Anterior cingulate cortex (tissue), 58 donors: Measurements from ENCODE around the gene FNDC3B.

Experiments
- DNase-seq, 58 donors: peaks; one replicate each; lab custom pipeline; 2025; lab: John Stamatoyannopoulos, UW

FNDC3B gene

DNA sequence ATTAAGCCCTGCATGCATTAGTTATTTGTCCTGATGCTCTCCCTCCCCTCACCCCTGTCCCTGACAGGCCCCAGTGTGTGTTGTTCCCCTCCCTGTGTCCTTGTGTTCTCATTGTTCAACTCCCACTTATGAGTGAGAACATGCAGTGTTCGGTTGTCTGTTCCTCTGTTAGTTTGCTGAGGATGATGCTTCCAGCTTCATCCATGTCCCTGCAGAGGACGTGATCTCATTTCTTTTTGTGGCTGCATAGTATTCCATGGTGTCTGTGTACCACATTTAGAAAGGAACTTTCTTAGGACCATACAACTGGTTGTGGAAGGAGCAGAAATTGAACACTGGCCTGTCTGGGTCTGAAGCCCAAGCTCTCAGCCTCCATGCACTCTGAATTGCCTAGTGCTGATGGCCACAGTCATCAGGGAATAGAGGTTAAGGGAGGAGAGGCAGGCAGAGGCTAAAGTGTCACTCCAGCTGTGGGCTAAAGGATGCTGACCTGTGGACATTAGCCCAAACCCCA, 138.5 kb downstream of the FNDC3B start:
- DNase-seq: no peak

DNA sequence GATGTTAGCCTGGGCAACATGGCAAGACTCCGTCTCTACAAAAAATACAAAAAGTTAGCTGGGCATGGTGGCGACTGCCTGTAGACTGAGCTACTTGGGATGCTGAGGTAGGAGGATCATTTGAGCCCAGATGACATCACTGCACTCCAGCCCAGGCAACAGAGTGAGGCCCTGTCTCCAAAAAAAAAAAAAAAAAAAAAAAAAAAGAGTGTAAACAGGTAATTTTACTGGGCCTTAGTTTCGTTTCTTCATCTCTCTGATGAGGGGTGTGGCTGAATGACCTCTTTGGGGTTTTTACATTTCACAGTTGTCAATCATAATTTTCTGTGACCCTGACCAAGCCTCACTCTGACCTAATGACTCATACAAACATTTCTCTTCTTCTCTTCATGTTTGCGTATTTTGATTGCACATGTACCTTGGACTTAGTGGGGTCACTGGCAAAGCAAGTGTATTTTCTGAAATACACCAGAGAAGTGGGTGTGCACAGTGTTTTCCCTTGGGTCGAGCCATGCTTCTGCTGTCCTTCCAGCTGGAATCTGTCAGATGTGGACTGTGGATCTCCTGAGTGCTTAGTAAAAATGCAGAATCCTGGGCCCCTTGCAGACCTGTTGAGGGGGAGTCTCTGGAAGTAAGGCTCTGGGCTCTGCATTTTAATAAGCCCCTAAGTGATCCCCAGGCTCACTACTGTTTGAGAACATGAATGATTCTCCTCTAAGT, 140.5 kb downstream of the FNDC3B start:
- DNase-seq: no peak

DNA sequence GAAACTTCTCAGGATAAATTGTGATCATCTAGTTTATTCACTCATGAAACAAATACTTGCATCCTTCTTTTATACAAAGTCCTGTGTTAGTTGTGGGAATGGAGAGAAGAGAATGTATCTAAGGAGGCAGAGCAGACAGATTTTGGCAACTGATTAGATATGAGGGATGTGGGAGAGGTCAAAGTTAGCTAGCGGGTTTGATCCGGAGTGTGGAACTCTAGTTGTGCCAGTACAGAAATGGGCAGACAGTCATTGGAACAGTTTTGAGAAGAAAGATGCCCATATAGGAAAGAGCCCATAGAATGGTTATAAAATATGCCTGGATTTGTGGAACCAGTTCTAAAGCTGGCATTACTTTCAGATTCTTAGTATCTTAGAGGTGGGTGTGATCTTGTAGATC, 141.1 kb downstream of the FNDC3B start:
- DNase-seq: no peak

DNA sequence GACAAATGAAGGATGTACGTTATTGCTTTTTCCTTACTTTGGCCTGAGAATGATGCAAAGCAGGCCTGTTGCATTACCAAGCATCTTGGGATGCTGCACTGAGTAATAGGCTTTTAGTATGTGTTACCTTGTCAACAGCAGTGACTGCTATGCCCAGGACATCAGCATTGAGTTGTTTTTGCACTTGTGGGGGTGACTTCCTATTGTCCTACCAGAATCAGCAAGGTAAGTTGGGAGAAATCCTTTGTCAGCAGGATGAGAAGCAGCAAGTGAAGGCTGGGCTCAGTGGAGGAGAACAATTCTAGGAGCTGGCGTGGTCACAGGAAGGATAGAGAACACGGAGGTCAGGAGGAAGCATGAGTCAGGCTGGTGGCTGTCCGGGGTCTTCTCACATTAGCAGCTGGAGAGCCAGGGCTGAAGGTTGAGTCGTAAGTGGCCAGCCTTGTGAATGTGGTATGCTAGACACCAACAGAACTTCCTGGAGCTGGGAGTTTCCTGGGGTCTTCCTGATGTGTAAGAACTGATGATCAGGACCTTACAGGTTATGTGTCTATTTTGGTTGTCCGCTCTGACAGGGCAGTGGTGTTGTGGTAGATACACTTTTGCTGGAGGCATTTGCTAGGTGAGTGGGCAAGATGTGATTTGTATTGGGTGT, 142.7 kb downstream of the FNDC3B start:
- no peak for DNase-seq

DNA sequence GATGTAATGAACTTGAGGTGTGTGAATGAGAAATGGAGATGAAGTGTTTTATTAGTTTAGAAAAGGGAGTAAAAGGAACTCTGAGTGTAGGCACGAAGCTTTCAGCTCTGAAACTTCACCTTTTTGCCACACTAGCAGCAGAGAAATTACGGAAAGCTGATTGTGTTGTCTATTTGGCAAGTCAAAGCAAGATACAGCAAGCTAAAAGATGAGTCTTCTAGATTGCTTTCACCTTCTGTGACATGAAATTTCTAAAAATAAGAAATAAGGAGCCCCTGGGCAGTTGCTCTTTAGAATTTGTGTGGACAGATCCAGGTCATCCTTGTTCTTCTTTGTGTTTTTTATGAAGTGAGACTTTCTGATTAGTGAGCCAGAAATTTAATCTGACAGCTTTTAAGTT, 143.4 kb downstream of the FNDC3B start:
- no peak for DNase-seq

DNA sequence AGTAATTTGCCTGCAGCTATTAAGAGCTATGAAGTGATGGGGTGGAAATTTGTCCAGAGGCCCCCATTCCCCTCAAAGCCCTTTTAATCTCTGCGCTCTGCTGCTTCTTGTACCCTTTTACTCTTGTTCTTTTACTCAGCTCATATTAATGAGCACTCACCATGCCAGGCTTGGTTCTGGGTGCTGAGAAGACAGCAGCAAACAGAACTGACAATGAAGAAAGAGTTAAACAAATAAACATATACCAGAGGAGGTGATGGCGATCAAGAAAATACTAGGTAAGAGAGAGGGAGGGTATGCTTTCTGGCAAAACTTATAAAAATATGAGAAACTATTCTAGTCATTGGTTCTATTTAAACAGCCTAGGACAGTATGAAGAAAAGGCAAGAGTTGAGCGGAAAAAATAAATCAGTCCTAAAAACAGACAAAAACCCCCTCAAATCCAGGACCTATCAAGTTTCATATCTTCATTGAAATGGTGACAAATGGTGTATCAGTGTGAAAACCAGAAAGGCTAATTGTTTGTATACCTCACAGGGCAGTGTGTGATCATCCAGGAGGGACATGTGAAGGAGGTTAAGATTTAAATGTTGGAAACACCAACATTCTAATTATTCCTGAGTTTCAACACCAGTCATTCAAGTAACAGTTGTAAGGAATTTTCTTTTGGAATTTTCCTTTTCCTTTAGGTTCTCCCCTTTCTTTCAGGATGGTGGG, 144.9 kb downstream of the FNDC3B start:
- DNase-seq: no peak

DNA sequence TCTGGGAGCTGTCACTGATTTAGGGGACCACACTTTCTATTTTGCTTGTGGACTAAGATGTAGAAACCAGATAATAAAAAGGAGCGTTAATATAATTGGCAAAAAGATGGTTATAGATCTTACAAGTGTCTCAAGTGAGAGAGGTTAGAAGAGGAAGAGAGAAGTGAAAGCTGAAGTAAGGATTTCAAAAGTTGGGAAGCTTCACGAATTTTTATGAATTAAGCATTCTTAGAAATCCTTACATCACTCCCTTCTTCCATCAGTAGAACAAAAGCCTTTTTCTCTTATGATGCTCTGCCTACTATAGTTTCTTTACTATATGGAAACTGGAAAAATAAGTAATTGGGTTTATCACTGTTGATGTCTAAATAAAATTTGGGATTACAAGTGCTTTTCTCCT, 146.5 kb downstream of the FNDC3B start:
- DNase-seq: no peak

DNA sequence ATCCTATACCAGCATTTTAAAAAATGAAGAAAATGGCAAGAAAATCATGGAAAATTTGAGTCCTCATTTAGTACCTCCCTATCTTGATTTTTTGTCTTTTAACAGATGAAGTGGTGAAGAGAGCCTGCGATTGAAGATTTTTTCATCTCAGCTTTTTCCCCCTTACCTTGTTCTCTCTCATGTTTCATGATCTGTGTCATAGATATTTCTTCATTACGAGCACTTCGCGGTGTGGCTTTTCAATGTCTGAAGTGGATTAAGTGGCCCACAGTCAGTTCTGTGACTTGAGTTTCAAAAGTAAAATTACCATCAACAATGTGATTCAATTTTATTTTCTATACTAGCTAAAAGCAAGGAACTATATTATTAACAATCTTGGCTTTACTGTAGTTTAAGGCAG, 147.2 kb downstream of the FNDC3B start:
- no peak for DNase-seq

DNA sequence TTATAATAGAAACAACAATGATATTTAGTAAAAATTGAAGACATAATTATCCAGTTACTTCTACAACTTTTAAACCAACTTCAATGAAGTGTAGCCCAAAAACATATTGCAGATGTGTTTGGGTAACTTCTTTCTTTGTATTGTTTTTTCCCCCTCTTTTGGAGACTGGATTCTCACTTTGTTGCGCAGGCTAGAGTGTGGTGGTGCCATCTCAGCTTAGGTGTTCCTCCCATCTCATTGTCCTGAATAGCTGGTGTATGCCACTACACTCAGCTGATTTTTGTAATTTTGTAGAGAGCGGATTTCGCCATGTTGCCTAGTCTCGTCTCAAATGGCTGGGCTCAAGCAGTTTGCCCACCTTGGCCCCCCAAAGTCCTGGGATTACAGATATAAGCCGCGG, 148.1 kb downstream of the FNDC3B start:
- DNase-seq: no peak

DNA sequence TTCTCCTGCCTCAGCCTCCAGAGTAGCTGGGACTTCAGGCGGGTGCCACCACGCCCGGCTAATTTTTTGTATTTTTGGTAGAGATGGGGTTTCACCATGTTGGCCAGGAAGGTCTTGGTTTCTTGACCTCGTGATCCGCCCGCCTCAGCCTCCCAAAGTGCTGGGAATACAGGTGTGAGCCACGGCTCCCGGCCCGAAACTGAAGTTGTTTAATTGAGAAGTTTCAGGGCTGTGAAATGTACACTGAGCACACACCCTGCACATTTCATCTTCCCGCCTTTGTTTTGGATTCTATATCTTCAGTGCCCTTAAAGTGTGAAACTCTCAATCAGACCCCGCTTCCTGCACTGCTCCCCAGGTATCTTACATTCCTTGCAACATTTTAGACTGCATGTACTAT, 149.1 kb downstream of the FNDC3B start:
- DNase-seq: no peak

DNA sequence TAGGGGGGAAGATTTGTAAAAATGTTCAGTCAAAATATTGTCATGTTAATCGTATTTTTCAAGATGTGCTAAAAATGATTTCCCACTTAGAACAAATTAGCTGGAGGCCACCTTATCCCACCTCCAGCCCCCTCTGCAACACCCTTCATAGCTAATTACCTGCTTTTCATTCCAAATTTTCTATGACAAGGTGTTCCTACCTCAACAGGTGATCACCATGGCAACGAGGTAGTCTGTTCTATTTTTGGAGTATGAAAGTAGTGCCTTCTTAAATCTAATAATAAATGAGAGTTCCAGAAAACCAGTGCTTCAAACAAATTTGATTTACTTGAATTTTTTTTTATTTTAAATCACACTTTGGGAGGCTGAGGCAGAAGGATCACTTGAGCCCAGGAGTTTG, 149.8 kb downstream of the FNDC3B start:
- no peak for DNase-seq

DNA sequence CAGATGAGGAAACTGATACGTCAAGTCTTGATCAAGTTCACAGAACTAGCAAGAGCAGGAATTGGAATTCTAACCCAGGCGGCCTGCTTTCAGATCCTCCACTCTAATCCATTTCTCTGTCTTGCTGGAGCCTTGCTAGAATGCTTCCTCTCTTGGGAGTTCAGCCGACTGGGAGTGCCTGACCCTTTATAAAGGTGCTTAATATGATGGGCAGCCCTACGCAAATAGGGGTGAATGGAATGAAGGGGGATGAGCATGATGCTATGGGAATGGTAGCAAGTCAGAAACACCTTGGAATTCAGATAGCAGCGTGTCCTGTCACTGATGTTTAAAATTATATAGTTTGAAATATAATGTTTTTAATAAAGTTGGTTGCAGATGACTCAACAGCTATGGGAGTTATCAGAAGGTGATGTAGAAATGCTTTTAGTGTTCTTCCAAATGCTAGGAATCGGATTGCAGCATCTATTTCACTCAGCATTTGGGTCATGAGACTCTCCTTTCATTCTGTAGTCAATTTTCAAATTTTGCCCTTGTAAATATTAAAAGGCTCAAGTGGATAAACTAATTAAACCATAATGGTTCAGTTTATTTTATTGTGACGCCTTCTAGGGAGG, 150.7 kb downstream of the FNDC3B start:
- no peak for DNase-seq

DNA sequence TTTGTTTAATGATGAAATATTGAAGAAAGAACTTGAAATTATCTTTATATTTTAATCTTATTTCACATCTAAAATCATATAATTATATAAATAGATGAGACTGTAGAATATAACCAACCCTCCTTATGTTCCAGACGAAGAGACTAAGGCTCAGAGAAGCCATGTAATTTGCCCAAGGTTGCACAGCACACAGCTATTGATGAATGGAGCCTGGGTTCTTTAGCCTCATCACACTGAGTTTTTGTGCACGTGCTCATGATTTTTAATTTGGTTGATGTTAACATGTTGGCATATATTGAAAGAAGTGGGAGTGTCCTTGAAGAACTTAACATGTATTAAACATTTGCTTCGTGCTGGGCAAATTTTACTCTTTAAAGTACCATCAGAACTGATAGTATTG, 151.6 kb downstream of the FNDC3B start:
- no peak for DNase-seq

DNA sequence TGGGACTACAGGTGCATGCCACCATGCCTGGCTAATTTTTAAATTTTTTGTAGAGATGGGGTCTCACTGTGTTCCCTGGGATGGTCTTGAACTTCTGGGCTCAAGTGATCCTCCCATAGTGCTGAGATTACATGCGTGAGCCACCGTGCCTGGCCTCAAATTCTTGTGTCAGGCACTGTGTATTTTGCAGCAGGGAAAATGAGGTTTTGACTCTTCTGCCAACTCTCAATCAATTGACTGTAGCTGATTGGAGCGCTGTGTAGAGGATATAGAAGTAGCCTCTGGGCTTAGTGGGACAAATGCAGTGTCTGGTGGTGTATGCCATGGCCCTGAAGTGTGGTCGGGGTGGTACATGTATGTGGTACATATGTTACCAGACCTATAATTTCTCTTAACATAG, 152.3 kb downstream of the FNDC3B start:
- no peak for DNase-seq

DNA sequence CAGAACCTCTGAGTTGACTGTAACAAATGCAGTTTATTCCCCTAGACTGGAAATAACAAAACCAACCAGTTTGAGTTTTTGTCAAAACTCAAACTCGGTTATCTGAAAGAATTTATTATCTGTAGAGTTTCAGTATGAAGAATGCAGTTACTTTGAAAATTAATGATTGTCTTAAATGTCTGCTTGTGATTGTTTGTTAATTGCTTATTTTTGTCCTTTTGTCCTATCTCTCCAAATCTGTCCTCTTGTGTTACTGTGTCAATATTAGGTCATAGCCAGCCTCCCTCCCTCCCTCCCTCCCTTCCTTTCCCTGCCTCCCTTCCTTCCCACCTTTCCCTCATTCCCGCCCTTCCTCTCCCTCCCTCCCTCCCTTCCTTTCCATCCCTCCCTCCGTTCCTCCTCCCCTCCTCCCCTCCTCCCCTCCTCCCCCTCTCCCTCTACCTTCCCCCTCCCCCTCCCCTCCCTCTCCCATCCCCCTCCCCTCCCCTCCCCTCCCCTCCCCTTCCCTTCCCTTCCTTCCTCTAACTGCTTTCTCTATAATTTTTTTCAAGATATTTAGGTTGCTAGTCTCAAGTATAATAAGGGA, 153.5 kb downstream of the FNDC3B start:
- DNase-seq: no peak

DNA sequence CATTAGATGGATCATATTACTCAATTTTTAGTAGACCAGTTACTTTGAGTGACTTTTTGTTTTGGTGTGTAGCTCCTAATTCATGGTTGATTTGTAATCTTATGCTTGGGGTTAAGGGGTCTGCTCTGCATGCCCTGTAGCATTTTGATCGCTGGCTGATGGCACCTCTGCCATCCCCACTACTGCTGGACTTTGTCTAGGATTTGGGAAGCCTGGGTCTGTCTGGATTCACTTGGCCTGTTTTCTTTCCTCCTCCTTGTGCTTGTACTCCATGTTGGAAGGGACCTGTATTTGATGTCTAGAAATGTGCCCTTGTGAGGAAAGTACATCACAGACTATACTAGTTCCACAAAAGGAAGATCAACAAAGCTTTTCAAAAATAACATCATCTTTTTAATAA, 154.1 kb downstream of the FNDC3B start:
- no peak for DNase-seq

DNA sequence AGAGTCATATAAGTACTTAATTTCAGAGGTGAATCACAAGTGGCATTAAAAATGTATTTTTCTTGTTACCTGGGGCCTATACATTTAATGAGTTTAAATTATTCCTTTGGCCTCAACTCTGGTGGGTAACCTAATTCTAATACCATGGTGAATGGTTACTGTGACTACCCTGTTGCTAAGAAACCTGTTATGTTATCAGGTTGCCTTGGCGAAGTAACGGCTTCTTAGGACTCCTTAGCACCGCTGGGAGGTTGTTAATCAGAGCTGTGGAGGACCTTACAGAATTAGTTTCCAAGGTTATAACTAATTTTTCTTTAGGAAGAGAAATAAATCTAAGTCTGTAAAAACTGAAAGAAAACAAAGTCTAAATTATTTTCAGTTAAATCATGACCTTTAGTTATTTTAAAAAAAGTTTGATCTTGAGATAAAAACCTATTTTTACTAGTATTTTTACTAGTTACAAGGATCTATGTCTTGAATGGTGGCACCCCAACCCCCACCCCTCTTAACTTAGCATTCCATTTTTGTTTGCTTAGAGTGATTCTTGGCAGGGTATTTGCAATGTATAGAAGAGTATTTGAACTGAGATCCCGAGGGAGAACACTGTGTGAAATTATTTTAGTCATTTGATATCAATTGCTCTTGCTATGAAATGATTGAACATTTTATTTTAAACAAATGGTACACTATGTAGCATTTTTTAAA, 155.5 kb downstream of the FNDC3B start:
- DNase-seq: no peak

DNA sequence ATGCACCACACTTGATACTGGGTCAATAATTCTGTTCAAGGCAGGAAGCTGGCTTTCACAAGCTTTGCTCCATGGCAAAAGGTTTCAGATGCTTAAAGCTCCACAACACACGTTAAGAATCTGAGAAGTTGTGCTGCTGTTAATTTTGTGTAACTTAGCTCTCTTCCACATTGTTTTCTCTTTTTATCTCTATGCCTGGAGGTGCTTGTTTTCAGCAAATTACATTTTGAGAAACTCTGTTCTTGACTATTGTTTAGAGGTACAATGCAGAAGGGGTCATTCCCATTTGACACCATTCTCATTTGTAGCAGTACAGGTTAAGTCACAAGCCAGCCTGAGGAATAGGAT, 156.0 kb downstream of the FNDC3B start:
- DNase-seq: no peak

DNA sequence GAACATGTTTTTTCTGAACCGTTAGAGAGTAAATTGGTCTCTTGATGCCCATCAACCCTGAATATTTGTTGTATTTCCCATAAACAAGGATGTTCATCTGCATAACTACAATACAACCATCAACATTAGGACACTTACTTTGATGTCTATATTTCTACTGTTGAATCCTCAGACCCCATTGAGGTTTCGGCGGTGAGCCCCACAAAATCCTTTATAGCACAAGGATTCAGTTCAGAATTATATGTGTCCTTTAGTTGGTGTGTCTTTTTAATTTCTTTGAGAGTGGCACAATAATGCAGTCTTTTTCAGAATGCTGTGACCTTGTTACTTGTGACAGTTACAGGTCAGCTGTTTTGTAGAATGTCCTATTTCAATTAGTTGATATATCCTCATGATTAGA, 158.0 kb downstream of the FNDC3B start:
- DNase-seq: no peak

DNA sequence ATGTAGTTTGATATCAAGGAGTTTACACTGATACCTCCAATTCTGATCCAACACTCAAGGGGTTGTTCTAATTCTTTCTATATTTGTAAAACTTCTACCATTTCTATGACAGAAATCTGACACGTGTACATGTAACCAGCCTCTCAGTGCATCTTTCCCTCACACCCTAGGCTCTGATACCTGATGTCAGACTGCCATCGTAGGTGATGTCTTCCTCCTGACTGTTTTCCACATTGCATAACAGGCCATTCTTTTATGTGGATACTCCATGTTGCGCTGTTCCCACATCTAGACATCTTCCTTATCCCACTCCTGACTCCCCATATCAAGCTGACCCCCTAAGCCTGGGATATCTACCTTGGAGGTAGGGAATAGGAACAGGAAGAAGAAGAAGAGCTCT, 159.1 kb downstream of the FNDC3B start:
- no peak for DNase-seq
